Natural killer cell (primary cell): ENCODE measurements around the gene TMEM151A. TPM values are rescaled to one million over a fixed set of nuclear protein-coding genes. Genes with fewer than 3 reads are reported as not detected.

ENCODE experiments used
- ATAC-seq, 3 donors: fragments of 150-1000 bp in 2 of 3; fragments of 200-7000 bp in 1 of 3; cut with Tn5 transposase; 1 replicate in 1 of 3; 2 replicates in 2 of 3; pipeline ENCODE4 v1.10.0; 2021; ENCODE audit warnings: mild to moderate bottlenecking in 2 of 3, moderate library complexity in 2 of 3
- DNase-seq, 2 donors: peaks; one replicate each; pipeline versions ENCODE4 v3.0.0 to v3.0.0-alpha.2; 2013 to 2021; ENCODE audit warnings: mixed read lengths in 1 of 2
- H3K27ac ChIP-seq: one replicate; pipeline ENCODE4 v1.5.1; 2013; ENCODE audit warnings: mild to moderate bottlenecking, low read length
- H3K27me3 ChIP-seq: one replicate; pipeline ENCODE4 v1.6.1; 2013; ENCODE audit warnings: low read length; ENCODE audit not compliant: control insufficient read depth, insufficient read depth
- H3K36me3 ChIP-seq: one replicate; pipeline ENCODE4 v1.6.1; 2013; ENCODE audit warnings: low read length; ENCODE audit not compliant: control insufficient read depth, insufficient read depth
- H3K4me1 ChIP-seq: one replicate; pipeline ENCODE4 v1.6.1; 2013; ENCODE audit warnings: low read length; ENCODE audit not compliant: control insufficient read depth, insufficient read depth
- H3K4me3 ChIP-seq: one replicate; pipeline ENCODE4 v1.5.1; 2013; ENCODE audit warnings: low read length
- H3K9me3 ChIP-seq: one replicate; pipeline ENCODE4 v1.6.1; 2013; ENCODE audit warnings: low read length; ENCODE audit not compliant: control insufficient read depth, insufficient read depth
- H3K27ac Mint-ChIP-seq, 2 donors: one replicate each; pipeline ENCODE4 v1.8.0; 2022; ENCODE audit warnings: mild to moderate bottlenecking in 2 of 2, mixed read lengths in 2 of 2, moderate library complexity in 1 of 2
- H3K27me3 Mint-ChIP-seq, 2 donors: one replicate each; pipeline ENCODE4 v1.8.0; 2022; ENCODE audit warnings: low read depth in 2 of 2, mixed read lengths in 2 of 2
- H3K36me3 Mint-ChIP-seq: one replicate; pipeline ENCODE4 v1.8.0; 2022; ENCODE audit warnings: mixed read lengths
- H3K4me1 Mint-ChIP-seq, 2 donors: one replicate each; pipeline ENCODE4 v1.8.0; 2022; ENCODE audit warnings: mixed read lengths in 2 of 2
- H3K4me3 Mint-ChIP-seq: one replicate; pipeline ENCODE4 v1.8.0; 2022; ENCODE audit warnings: mild to moderate bottlenecking, moderate library complexity, mixed read lengths
- H3K9me3 Mint-ChIP-seq, 2 donors: one replicate each; pipeline ENCODE4 v1.8.0; 2022; ENCODE audit warnings: mixed read lengths in 2 of 2
- CTCF ChIP-seq: fragments of 200-600 bp; IDR thresholded peaks from one replicate; pipeline ENCODE4 v1.8.0; 2022; ENCODE audit warnings: antibody characterized with exemption
- WGBS: methylation state at CpG from one replicate; pipeline ENCODE4 v1.1.7; 2013; ENCODE audit warnings: missing lambda C conversion rate; ENCODE audit not compliant: insufficient coverage; 5-methylcytosine and 5-hydroxymethylcytosine counted together
- intact Hi-C: fragments of 100-400 bp; cut with micrococcal nuclease; formaldehyde crosslinking; loops from one replicate; pipeline ENCODE4 v1.14.2; 2022
- total RNA-seq, 4 donors: library from RNA; stranded (reverse); fragments of 120-200 nt in 1 of 4; gene quantifications; one replicate each; pipeline versions ENCODE4 v1.2.3 to v1.2.4, GENCODE V29; 2013 to 2022

Gene TMEM151A
- total RNA-seq, 3 donors from 2014 or later (not counting 1 experiment from before 2014, with no cell fraction given) = not detected

DNA sequence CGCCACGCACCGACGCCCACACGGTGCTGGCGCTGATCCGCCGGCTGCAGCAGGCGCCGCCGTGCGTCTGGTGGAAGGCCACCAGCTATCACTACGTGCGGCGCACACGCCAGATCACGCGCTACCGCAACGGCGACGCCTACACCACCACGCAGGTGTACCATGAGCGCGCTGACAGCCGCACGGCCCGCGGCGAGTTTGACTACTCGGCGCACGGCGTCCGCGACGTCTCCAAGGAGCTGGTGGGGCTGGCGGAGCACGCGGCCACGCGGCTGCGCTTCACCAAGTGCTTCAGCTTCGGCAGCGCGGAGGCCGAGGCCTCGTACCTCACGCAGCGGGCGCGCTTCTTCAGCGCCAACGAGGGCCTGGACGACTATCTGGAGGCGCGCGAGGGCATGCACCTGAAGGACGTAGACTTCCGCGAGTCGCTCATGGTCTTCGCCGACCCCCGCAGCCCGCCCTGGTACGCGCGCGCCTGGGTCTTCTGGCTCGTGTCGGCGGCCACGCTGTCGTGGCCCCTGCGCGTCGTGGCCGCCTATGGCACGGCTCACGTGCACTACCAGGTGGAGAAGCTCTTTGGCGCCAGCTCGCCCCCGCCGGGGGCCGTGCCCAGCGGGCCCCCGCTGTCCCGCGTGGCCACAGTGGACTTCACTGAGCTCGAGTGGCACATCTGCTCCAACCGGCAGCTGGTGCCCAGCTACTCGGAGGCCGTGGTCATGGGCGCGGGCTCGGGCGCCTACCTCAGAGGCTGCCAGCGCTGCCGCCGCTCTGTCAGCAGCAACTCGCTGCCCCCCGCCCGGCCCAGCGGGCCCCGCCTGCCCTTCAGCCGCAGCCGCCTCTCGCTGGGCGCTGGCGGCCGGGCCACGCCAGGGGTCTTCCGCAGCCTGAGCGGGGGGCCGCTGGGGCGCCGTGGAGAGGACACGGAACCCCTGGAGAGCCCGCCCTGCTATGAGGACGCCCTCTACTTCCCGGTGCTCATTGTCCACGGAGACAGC, 3.2 kb downstream of the TMEM151A start:
- intact Hi-C loops = no loop called here
- no peak for ATAC-seq
- no peak for TF ChIP-seq CTCF
- Mint-ChIP-seq H3K4me3 (no peak overlapping the region), H3K9me3 (no peaks in the 10 kb centered on the region), H3K36me3 (no peaks in the 10 kb centered on the region), H3K27ac (no peak overlapping the region), H3K27me3 (peaks cover 28 to 29% of the 10 kb centered on the region in 2 donors), H3K4me1 (peaks cover 7 to 15% of the 10 kb centered on the region in 2 donors)
- no peak for DNase-seq
- no peak overlapping the region for H3K27ac ChIP-seq
- H3K9me3 ChIP-seq = no peaks in the 10 kb centered on the region
- no peak overlapping the region for H3K4me3 ChIP-seq
- H3K36me3 ChIP-seq = no peaks in the 10 kb centered on the region
- 83% methylated on average over 123 of the region's 123 CpGs for WGBS
- H3K4me1 ChIP-seq = peaks cover 14% of the 10 kb centered on the region
- peaks cover 11% of the 10 kb centered on the region for H3K27me3 ChIP-seq

GRCh38 chr11:66297610-66298009, 5.9 kb downstream of the TMEM151A start:
- Mint-ChIP-seq H3K4me3 (no peak overlapping the region), H3K27me3 (peaks cover 13 to 16% of the 10 kb centered on the region in 2 donors), H3K4me1 (peaks cover 0 to 2% of the 10 kb centered on the region in 2 donors), H3K36me3 (no peaks in the 10 kb centered on the region), H3K27ac (no peak overlapping the region), H3K9me3 (no peaks in the 10 kb centered on the region)
- intact Hi-C loops = no loop called here
- no peaks in the 10 kb centered on the region for H3K36me3 ChIP-seq
- no peak overlapping the region for H3K4me3 ChIP-seq
- 76% methylated on average over 8 of the region's 8 CpGs for WGBS
- no peak for DNase-seq
- no peak for ATAC-seq
- no peak for TF ChIP-seq CTCF
- H3K27me3 ChIP-seq = peaks cover 3% of the 10 kb centered on the region
- no peak overlapping the region for H3K27ac ChIP-seq
- H3K4me1 ChIP-seq = no peaks in the 10 kb centered on the region
- H3K9me3 ChIP-seq = no peaks in the 10 kb centered on the region

GRCh38 chr11:66299186-66299585, 7.5 kb downstream of the TMEM151A start:
- Histone ChIP-seq H3K4me3 (no peak overlapping the region), H3K27ac (no peak overlapping the region), H3K27me3 (no peaks in the 10 kb centered on the region), H3K4me1 (no peaks in the 10 kb centered on the region), H3K9me3 (no peaks in the 10 kb centered on the region), H3K36me3 (no peaks in the 10 kb centered on the region)
- H3K4me3 Mint-ChIP-seq = no peak overlapping the region
- WGBS = 92% methylated on average over 2 of the region's 3 CpGs
- no peak overlapping the region for H3K27ac Mint-ChIP-seq
- TF ChIP-seq CTCF = no peak
- no peaks in the 10 kb centered on the region for H3K9me3 Mint-ChIP-seq
- DNase-seq = no peak
- intact Hi-C loops = no loop called here
- peaks cover 0 to 5% of the 10 kb centered on the region in 2 donors for H3K27me3 Mint-ChIP-seq
- H3K36me3 Mint-ChIP-seq = no peaks in the 10 kb centered on the region
- no peak for ATAC-seq
- H3K4me1 Mint-ChIP-seq = no peaks in the 10 kb centered on the region
